ENCODE measurements around the gene HES3. TPM values are rescaled to one million over a fixed set of nuclear protein-coding genes. Genes with fewer than 3 reads are reported as not detected.

Gene HES3
- total RNA-seq, 4 donors from 2014 or later = not detected

GRCh38 chr1:6272868-6273267, 28.9 kb downstream of the HES3 start:
- Histone ChIP-seq H3K4me3 (no peak overlapping the region), H3K27me3 (no peaks in the 10 kb centered on the region), H3K9me3 (no peaks in the 10 kb centered on the region), H3K4me1 (peaks cover 10 to 16% of the 10 kb centered on the region in 2 donors), H3K27ac (no peak overlapping the region), H3K36me3 (no peaks in the 10 kb centered on the region)
- in situ Hi-C loops (cut with MboI; ENCODE audit: low sequenced_read_pairs in 4 of 4) = no loop called here
- intact Hi-C loops (cut with DNase I; ENCODE audit: low total_unique reads) = no loop called here
- ATAC-seq (no peak), DNase-seq (no peak)
- TF ChIP-seq POLR2A (IDR thresholded peaks at IDR 0.05) (no peak), CTCF (IDR thresholded peaks at IDR 0.05 in 4 of 5, conservative IDR thresholded peaks at IDR 0.05 in 1 of 5) (no peak)

GRCh38 chr1:6273380-6273891, 29.5 kb downstream of the HES3 start:
- in situ Hi-C loops (cut with MboI; ENCODE audit: low sequenced_read_pairs in 4 of 4) (no loop called here), intact Hi-C loops (cut with DNase I; ENCODE audit: low total_unique reads) (no loop called here)
- Histone ChIP-seq H3K36me3 (no peaks in the 10 kb centered on the region), H3K27me3 (no peaks in the 10 kb centered on the region), H3K4me1 (peaks cover 10 to 16% of the 10 kb centered on the region in 2 donors), H3K27ac (no peak overlapping the region), H3K9me3 (no peaks in the 10 kb centered on the region), H3K4me3 (no peak overlapping the region)
- TF ChIP-seq POLR2A (IDR thresholded peaks at IDR 0.05) (no peak), CTCF (IDR thresholded peaks at IDR 0.05 in 4 of 5, conservative IDR thresholded peaks at IDR 0.05 in 1 of 5) (no peak)
- no peak for DNase-seq
- ATAC-seq = no peak

GRCh38 chr1:6274102-6274501, 30.1 kb downstream of the HES3 start:
- H3K36me3 ChIP-seq = no peaks in the 10 kb centered on the region
- no peak for DNase-seq
- H3K4me3 ChIP-seq = no peak overlapping the region
- no peak overlapping the region for H3K27ac ChIP-seq
- H3K4me1 ChIP-seq = peaks cover 10 to 16% of the 10 kb centered on the region in 2 donors
- no peaks in the 10 kb centered on the region for H3K9me3 ChIP-seq
- intact Hi-C loops (cut with DNase I; ENCODE audit: low total_unique reads) (no loop called here), in situ Hi-C loops (cut with MboI; ENCODE audit: low sequenced_read_pairs in 4 of 4) (no loop called here)
- TF ChIP-seq POLR2A (IDR thresholded peaks at IDR 0.05) (no peak), CTCF (IDR thresholded peaks at IDR 0.05 in 4 of 5, conservative IDR thresholded peaks at IDR 0.05 in 1 of 5) (no peak)
- H3K27me3 ChIP-seq = no peaks in the 10 kb centered on the region
- ATAC-seq = no peak

GRCh38 chr1:6274622-6275139, 30.7 kb downstream of the HES3 start:
- H3K9me3 ChIP-seq = no peaks in the 10 kb centered on the region
- in situ Hi-C loops (cut with MboI; ENCODE audit: low sequenced_read_pairs in 4 of 4) = no loop called here
- ATAC-seq (no peak), DNase-seq (no peak)
- no peak overlapping the region for H3K27ac ChIP-seq
- H3K36me3 ChIP-seq = no peaks in the 10 kb centered on the region
- no peak overlapping the region for H3K4me3 ChIP-seq
- TF ChIP-seq POLR2A (IDR thresholded peaks at IDR 0.05) (no peak), CTCF (IDR thresholded peaks at IDR 0.05 in 4 of 5, conservative IDR thresholded peaks at IDR 0.05 in 1 of 5) (no peak)
- intact Hi-C loops (cut with DNase I; ENCODE audit: low total_unique reads) = no loop called here
- H3K27me3 ChIP-seq = no peaks in the 10 kb centered on the region
- H3K4me1 ChIP-seq = peaks cover 10 to 16% of the 10 kb centered on the region in 2 donors
